Activated T-helper 1 cell treated with anti-CD3 and anti-CD28 coated beads, Interleukin-2, amount 50 U/mL, for 16 hours (primary cell): ENCODE measurements around the gene MACROD2.

Experiments used
- DNase-seq, 2 donors: peaks; one replicate each; pipeline ENCODE4 v3.0.0-alpha.2; 2020; ENCODE audit warnings: low read depth in 1 of 2, low spot score in 1 of 2

The MACROD2 gene

GRCh38 chr20:15065794-15066193 lies 1070.5 kb downstream of the MACROD2 start:
- DNase-seq, result no peak

- no peak for DNase-seq
These were observed 1073.2 kb downstream of the MACROD2 start for GRCh38 chr20:15068486-15068885.

GRCh38 chr20:15069355-15069754 lies 1074.0 kb downstream of the MACROD2 start:
- no peak for DNase-seq

DNA sequence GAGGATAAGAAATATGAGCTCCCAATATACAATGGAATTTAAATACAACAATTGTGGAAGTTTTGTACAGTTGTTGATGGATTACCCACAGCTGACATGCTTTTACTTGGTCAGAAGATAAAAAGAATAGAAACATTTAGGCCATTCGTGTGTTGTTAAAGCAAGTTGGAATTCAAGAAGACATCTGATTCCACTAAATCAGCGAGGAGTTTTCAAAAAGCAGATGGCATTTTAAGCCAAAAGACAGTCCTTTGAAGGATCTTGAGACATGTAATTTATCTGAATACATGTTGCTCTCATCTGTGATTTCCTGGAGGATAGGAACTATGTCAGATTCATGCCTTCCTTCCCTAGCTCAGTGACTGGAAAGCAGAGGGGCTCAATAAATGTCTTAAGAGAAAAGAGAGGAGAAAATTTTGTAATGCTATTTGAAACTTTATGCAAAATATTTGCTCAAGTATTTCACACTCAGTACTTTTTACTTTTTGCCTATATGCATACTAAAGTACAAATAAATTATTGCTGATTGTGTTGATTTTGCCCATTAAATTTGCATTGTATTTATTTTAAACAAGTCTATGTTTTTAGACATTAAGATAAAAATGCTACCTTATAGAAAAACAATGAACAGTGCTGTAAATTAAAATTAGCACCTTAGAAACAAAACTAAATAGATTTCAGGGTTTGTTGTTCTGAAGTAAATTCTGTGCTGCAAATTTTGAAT lies 1075.9 kb downstream of the MACROD2 start:
- DNase-seq, result no peak

- no peak for DNase-seq
These were observed 1077.0 kb downstream of the MACROD2 start for GRCh38 chr20:15072316-15072715.

GRCh38 chr20:15075586-15075985 lies 1080.3 kb downstream of the MACROD2 start:
- no peak for DNase-seq

- DNase-seq, result no peak
These were observed 1081.5 kb downstream of the MACROD2 start for GRCh38 chr20:15076785-15077184.

GRCh38 chr20:15077733-15078250 lies 1082.5 kb downstream of the MACROD2 start:
- no peak for DNase-seq

- no peak for DNase-seq
These were observed 1084.5 kb downstream of the MACROD2 start for GRCh38 chr20:15079594-15080340.

GRCh38 chr20:15081261-15081660 lies 1085.9 kb downstream of the MACROD2 start:
- DNase-seq, result no peak

DNA sequence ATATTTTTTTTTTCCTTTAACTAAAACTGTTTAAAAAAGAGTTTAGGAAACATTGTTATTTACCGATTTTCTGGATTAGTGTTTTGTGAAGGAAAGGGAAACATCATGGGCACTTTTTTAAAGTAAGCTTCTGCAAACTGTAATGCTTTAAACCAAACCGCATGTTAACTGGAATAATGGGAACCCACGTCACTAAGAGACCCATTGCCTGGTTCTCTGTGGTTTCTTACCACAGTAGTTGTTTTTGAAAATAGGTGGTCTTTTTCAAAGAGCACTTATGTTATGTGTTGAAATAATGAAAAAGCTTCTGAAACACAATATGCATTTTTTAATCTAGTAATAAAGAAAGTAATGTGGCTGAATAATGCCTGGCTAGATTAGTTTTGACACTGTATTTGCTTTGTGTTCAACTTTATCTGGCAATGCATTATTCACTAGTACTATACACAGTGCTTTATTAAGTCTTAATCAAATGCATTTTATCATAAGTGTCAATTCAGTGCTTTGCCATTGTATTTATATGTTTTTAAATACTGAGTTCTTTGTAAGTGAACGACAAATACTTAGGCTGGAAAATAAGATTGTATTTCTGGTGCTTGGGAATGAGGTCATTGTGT lies 1096.2 kb downstream of the MACROD2 start:
- DNase-seq, result no peak

- DNase-seq, result no peak
These were observed 1103.0 kb downstream of the MACROD2 start for GRCh38 chr20:15098351-15098750.

GRCh38 chr20:15099130-15099529 lies 1103.8 kb downstream of the MACROD2 start:
- no peak for DNase-seq

GRCh38 chr20:15100506-15101160 lies 1105.3 kb downstream of the MACROD2 start:
- no peak for DNase-seq

GRCh38 chr20:15107931-15108330 lies 1112.6 kb downstream of the MACROD2 start:
- DNase-seq, result no peak

DNA sequence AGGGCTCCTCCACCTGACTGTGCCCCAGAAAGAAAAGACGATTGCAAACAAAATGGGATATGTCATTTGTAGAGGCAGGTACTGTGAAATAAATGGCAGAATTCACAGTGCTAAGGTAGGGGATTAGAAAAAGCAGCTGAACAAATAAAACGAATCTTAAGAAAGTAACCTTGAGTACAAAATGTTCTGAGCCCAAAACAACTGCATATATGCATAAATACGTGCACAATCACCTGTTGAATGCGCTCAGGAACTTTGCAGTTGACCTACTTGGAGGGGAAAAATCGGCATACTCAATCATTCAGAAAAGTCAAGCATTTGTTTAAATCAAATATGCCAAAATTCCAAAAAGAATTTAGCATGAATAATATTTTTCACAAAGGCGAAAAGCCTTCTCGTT lies 1114.2 kb downstream of the MACROD2 start:
- DNase-seq, result no peak

GRCh38 chr20:15111654-15112053 lies 1116.3 kb downstream of the MACROD2 start:
- no peak for DNase-seq

DNA sequence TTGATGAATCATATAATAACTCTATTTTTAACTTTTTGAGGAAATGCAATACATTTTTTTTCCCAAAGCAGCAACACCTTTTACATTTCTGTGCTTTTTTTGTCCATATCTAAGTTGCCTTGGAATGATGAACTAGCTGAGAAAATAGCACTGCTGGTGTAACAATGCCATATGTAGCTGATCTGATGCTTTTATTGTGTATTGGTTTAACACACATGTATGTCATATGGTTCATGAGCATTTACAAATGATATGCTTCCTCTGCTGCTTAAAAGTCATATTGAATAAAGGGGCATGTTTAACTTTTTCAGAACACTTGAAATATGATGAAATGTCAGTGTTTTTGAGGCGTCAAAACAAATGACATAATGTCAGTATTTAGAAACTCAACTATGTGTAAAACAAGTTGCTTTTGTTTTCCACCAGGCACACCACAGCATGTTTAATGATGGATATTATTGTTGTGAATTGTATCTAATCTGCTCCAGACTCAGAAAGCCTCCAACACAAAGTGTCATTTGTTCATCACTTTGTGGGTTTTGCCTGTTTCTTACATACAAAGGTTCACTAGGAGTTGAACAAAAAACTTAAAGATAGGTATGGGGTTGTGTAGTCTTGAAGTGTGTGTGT lies 1117.9 kb downstream of the MACROD2 start:
- DNase-seq, result no peak

DNA sequence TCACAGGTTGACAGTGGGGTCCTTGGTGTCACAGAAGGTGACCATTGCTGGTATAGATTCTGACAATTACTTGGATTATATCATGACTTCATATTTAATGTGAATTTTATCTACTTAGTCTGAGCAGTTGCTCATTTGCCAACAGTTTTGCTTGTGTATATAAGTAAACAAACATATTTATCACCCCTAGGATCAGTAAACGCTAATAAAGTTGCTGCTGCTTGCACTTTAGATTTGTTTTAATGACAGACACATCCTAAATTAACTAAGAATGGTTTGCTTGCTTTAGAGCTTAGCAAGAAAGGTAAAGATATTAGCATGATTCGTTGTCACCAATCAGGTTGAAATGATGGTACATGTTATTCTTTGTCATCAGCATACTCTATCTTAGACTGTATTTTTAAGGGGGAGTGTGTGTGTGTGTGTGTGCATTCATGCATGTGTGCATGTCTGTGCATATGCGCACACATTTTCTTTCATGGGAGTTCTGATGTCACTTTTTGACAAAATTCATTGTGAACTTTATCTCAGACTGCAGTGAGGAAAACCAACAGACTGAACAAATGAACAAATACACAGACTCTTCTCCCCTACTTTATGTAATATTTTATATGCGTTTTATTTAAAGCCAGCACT lies 1124.7 kb downstream of the MACROD2 start:
- DNase-seq, result no peak

- no peak for DNase-seq
These were observed 1127.3 kb downstream of the MACROD2 start for GRCh38 chr20:15122613-15123012.

- DNase-seq, result no peak
These were observed 1135.9 kb downstream of the MACROD2 start for GRCh38 chr20:15131176-15131575.
